Amniotic stem cell (primary cell): ENCODE data around the gene OXLD1.

ENCODE experiments used
- DNase-seq: peaks from one replicate; lab custom pipeline; 2025; lab: John Stamatoyannopoulos, UW

OXLD1 gene

DNA sequence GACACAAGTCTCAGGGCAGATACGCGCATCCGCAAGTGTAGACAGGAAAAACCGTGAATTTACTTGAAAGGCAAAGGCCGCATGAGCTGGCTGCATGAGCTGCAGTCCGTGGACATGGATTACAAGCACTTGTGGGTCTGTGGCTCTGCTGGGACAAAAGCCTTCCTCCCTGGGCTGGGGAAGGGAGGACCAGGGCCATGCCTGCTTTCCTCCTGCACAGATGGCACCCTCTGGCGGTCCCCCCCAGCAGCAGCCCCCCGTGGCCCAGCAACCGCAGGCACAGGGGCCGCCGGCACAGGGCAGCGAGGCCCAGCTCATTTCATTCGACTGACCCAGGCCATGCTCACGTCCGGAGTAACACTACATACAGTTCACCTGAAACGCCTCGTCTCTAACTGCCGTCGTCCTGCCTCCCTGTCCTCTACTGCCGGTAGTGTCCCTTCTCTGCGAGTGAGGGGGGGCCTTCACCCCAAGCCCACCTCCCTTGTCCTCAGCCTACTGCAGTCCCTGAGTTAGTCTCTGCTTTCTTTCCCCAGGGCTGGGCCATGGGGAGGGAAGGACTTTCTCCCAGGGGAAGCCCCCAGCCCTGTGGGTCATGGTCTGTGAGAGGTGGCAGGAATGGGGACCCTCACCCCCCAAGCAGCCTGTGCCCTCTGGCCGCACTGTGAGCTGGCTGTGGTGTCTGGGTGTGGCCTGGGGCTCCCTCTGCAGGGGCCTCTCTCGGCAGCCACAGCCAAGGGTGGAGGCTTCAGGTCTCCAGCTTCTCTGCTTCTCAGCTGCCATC lies 35.1 kb upstream of the OXLD1 start:
- DNase-seq = no peak

DNA sequence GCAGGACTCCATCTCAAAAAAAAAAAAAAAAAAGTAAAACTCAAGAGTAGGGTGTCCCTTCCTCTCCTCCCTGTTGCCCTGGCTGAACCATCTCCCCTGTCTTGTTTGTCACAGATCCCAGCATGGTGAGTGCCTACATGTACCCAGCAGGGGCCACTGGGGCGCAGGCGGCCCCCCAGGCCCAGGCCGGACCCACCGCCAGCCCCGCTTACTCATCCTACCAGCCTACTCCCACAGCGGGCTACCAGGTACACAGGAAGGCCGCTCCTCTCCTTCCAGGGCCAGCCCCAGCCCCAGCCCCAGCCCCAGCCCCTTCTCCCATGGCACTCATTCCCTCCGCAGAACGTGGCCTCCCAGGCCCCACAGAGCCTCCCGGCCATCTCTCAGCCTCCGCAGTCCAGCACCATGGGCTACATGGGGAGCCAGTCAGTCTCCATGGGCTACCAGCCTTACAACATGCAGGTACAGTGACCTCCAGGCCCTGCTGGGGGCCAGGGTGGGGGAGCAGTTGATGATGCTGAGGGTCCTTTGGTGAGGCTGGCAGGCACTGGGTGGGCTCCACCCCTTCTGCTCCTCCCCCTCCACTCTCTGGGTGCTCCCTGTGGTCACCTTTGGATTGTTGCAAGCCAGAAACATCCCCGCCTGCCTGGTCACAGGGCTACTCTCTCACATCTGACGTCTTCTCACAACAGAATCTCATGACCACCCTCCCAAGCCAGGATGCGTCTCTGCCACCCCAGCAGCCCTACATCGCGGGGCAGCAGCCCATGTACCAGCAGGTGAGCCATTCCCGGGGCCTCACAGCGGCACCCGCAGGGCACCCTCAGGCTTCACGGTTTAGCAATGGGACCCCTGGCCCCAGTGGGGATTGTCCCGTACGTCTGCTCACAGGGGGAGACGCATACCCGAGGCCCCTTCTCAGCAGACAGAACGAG lies 34.2 kb upstream of the OXLD1 start:
- no peak for DNase-seq

DNA sequence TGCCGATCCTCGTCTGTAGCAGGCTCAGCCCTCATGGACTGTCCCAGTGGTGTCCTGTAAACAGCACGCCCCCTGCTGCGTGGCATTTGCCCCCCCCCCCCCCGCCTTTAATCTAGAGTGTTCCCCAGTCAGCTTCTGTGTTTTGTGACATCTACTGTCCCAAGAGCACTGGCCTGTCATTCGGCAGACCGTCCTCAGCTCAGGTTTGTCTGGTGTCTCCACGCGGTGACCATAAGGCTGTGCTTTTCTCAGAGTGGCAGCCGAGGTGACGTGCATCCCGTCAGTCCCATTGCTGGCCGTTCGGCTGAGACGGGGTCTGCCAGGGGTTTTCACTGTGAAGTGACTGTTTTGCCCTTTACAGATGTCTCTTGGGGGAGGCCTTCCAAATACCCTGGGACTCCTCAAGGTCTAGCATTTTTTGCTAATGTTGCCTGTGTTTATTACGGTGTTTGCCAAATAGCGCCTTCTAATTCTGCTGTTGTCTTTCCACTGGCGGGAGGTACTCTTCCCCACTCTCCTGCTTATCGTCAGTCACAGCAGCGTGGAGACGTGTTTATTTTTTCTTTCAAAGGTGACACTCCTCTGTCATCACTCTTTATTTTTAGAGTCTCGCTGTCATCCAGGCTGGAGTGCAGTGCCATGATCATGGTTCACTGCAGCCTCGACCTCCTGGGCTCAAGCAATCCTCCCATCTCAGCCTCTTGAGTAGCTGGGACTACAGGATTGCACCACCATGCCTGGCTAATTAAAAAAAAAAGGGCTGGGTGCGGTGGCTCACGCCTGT lies 31.0 kb upstream of the OXLD1 start:
- DNase-seq = no peak

DNA sequence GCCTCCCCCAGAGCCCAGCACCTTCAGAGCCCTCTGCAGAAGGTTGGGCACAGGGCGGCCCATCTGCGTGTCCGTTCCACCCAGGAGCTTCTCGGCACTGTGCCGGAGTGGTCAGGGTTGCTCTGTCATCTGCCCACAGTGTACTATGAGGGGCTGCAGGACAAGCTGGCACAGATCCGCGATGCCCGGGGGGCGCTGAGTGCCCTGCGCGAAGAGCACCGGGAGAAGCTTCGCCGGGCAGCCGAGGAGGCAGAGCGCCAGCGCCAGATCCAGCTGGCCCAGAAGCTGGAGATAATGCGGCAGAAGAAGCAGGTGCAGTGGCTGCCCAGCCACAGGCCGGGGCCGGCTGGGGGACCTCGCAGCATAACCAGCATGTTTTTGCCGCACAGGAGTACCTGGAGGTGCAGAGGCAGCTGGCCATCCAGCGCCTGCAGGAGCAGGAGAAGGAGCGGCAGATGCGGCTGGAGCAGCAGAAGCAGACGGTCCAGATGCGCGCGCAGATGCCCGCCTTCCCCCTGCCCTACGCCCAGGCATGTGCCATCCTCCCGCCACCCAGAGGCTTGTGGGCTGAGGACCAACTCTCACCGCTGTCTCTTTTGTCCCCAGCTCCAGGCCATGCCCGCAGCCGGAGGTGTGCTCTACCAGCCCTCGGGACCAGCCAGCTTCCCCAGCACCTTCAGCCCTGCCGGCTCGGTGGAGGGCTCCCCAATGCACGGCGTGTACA lies 30.0 kb upstream of the OXLD1 start:
- no peak for DNase-seq

DNA sequence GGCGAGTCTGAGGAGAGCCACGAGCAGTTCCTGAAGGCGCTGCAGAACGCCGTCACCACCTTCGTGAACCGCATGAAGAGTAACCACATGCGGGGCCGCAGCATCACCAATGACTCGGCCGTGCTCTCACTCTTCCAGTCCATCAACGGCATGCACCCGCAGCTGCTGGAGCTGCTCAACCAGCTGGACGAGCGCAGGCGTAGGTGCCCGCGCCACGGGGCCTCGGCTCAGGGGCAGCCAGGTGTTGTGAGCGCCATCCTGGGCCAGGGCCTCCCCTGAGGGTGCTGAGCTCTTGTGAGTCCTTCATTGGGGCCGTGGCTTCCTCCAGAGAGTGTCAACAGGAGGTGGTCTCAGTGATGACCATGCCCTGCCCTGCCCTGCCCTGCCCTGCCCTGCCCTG lies 29.4 kb upstream of the OXLD1 start:
- DNase-seq = no peak

DNA sequence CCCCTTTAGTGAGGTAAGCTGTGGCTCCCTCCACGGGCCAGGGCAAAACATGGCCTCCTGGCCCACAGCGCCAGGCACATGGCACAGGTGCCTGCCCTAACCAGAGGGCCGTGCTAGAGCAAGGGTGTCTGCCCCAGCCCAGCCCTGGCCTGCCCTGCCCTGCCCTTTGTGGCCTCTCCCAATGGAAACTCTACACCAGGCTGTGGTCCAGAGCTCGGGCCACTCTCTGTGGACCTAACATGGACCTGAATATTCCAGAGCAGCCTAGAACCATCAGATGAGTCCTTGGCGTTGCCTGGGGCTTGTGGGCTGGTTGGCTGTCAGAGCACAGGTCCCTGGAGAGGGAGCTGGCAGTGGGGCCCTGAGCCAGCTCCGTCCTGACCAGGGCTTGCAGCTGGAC lies 28.8 kb upstream of the OXLD1 start:
- DNase-seq = no peak

DNA sequence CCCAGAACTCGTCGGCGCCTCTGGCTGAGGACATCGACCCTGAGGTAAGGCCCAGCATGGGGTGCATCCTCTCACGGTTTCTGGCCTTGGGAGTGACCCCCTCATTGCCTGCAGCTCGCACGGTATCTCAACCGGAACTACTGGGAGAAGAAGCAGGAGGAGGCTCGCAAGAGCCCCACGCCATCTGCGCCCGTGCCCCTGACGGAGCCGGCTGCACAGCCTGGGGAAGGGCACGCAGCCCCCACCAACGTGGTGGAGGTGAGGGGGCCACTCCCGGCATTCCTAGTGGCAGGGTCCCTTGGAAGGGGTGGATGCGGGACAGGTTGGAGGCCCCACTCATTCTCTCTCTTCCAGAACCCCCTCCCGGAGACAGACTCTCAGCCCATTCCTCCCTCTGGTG lies 28.4 kb upstream of the OXLD1 start:
- no peak for DNase-seq

DNA sequence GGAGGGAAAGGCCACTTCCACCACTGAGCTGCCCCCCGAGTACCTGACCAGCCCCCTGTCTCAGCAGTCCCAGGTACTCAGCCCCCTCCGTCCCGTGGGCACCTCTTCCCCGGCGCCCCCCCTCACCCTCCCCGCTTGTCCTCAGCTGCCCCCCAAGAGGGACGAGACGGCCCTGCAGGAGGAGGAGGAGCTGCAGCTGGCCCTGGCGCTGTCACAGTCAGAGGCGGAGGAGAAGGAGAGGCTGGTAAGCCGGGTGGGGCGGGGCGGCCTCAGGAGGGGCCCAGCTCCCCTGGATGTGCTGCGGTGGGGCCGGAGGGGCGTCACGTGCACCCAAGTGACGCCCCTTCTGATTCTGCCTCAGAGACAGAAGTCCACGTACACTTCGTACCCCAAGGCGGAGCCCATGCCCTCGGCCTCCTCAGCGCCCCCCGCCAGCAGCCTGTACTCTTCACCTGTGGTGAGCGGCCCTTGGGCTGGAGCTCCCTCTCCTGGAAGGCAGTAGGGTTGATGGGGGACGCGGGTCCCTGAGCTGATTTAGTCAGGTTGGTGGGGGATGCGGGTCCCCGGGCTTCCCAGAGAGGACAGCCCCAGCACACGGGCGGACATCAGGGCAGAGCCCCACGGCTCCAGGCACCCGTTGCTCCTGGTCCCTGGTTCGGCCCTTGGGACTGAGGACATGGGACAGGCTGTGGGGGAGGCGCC lies 27.3 kb upstream of the OXLD1 start:
- DNase-seq = no peak

DNA sequence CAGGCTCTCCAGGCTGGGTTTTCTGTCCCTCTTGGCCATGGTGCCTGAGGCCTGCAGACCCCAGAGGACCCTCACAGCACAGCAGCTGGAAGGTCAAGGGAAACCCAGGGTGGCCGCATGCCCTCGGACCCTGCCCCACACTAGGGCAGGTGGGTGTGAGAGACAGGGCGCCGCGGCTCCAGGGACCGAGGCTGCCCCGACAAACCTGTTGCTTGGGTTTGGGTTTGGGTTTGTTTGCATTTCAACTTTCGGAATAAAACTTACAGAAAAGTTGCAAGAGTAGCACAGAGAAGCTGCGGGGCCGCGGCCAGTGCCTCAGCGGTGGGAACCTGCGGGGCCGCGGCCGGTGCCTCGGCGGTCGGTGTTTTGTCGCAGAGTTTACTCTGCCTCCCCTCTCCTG lies 25.2 kb upstream of the OXLD1 start:
- no peak for DNase-seq

DNA sequence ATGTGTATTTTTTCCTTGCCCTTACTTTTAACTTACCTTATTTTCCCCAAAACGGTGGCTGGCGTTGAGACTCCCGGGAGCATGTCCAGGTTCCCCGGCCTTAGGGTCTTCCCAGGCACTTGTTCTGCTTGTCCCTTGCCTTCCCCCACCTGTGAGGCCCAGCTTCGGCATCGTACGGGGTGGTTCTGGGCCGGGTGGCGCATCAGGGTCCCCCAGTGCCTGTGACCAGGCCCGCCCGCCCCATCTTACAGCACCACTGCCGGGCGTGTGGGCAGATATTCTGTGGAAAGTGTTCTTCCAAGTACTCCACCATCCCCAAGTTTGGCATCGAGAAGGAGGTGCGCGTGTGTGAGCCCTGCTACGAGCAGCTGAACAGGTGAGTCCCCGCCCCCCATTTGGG lies 24.8 kb upstream of the OXLD1 start:
- no peak for DNase-seq

DNA sequence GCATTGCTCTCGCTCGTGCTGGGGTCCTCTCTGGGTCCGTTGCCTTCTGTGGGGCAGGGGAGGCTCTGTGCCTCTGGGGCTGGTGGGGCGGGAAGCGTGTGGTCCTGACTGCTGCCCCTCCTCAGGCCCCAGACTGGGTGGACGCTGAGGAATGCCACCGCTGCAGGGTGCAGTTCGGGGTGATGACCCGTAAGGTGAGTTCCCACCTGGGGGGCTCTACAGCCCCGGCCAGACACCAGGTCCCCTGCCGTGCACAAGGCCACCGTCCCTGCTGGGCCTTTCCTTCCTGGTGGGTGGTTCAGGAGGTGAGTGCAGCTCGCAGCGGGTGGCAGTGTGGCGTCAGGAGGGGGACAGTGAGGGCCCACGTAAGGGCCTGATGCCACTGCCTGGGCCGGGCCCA lies 24.1 kb upstream of the OXLD1 start:
- no peak for DNase-seq

DNA sequence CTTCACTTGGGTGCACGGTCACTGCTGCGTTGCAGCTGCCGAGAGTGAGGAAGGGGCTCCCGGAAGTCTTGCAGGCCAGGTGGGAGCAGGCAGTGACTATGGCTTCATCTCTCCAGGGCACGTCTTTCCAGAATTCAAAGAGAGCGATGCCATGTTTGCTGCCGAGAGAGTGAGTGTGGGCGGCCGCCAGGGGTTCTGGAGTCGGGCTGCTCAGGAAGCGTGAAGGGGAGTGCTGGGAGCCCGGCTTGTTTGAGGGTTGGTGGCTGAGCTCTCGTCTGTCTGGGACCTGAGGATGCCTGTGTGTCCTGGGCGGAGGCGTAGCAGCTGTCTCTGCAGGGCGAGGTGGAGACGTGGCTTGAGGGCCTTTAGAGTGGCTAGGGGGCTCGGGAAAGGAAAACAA lies 23.7 kb upstream of the OXLD1 start:
- no peak for DNase-seq

DNA sequence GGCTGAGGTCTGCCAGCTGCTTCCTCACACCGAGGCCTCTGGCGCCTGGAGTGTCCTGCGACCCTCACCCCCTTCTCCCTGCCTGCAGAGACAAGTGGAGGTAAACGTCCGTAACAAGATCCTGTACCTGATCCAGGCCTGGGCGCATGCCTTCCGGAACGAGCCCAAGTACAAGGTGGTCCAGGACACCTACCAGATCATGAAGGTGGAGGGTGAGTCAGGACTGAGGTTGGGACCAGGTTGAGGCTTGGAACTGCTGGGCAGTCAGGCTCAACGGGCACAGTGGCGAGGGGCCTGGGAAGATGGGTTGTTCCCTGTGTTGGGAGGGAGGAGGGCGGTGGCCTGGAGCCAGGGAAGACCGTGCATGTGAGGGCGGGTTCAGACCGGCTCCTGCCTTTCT lies 22.2 kb upstream of the OXLD1 start:
- no peak for DNase-seq

DNA sequence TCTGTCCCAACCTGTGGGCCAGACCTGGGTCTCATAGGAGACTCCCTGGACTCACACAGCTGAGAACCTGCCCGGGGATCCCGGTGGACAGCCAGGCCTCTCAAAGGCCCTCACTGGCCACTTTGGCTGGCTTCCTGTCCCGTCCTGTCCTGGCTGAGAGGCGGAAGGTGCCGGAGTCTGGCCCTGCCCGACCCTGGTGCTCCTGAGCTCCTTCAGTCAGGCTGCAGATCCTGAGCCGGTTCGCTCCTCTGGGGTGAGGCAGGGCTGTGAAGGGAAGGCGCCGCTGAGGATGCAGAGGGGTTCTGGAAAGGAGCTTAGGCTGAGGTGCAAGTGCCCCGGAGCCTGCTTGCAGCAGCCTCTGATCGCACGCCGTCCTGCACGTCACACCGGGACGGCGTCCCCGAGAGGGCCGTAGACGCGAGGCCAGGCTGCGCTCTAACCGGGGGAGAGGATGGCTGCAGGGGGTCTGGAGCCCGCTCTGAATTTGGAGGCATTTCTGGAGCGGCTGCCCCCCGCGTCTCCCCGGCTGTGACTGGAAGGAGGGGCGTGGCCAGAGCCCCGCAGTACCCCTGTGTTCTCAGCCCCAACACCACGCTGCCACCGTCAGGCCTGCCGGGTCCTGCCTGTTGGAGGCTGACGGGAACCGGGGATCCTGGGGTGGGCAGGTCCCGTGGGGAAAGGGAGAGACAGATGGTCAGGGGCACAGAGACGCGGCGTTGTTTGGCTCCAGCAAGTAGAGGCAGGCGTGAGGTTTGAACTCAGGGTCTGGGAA lies 21.6 kb upstream of the OXLD1 start:
- DNase-seq = no peak

DNA sequence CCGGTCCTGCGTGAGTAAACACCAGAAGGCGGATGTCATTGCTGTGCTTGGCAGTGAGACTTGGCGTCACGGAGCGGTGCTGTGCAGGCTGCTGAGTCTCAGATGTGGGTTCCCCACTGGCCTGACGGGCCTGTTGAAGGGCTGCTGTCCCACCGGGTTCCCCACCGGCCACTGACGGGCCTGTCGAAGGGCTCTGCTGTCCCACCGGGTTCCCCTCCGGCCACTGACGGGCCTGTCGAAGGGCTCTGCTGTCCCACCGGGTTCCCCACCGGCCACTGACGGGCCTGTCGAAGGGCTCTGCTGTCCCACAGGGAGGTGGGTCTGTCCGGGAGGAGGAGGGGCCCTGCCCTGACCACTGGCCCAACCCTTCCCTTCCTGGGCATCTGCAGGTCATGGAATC lies 20.2 kb upstream of the OXLD1 start:
- no peak for DNase-seq

DNA sequence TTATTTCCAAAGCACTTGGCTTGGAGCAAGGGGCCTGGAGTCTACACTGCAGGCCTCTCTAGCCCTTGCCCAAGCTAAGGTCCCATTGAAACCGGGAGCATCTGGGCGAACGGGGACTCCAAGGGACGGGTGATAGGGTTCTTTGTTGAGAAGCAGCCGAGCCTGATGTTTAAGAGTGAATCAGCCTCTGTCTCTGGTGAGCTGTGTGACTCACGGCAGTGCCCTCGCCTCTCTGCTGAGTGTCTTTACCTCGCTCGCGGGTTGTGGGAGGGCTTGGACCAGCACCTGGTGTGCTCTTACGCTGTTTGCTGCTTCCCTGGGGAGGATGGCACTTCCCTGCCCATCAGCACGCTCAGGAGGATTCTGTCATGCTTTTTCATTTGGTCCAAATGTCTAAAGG lies 18.7 kb upstream of the OXLD1 start:
- DNase-seq = peak; percentile 35

DNA sequence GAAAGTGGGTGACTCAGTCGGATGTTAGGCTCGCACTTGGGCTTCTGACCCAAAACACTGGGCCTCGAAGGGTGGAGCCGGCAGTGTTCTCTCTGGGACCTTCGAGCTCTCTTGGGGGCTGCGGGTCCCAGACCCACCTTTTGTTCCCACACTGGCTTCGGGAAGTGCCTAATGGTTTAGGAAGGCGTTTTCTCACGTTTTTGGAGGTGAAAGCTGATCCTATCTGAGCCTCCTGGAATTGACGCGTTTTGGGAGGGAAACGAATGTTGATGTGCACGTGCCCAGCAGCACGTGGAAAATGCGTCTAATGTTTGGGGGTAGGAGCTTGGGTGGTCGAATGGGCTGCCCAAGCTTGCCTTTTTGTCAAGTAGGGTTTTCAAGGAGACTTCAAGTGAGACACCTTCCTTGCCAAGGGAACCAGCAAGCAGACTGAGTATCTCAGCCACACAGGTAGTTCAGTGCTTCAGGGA lies 18.1 kb upstream of the OXLD1 start:
- DNase-seq = peak; percentile 62

DNA sequence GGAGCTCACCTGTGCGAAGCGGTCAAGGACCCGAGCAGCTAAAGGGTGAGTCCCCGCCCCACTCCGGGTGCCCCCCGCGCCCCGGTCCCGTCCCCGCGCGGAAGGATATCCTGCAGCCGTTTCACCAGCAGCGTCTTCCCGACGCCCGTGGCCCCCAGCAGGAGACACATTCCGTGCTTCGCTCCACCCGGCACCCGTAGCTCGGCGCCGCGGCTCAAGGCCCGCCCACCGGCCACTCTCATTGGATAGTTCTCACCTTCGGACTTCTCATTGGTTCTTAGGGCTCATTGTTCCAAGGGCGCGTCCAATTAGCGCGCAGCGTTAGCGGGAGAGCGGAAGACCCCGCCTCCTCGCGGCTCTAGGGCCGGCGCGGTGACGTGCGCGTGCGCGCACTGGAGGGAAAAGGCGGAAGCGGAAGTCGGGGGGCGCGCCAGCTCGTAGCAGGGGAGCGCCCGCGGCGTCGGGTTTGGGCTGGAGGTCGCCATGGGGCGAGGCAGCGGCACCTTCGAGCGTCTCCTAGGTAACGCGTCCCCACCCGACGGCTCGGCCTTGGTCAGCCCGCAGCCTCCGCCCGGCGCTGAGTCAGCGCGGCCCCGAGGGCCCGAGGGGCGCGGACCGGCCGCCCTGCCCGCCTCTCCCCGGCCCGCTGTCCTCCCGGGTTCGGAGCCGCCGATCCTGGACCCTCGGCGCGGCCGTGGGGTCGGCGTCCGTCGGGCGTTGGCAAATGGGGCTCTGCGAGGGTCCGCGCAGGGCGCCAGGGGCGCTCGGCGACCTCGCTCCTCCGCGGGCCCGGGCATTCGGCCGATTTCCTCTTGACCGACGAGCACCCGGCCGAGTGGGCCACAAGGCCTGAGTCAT lies 17.4 kb upstream of the OXLD1 start, which contains the start of the genes ARL16 and HGS:
TSS of gene ARL16 (minus strand) at position 214 of the 858 bp plus-strand sequence. CDS start at position 170, 44 bp downstream.
TSS of gene HGS (plus strand) at position 428 of the 858 bp plus-strand sequence. CDS start at position 484, 56 bp downstream.
- peak; percentile 99 for DNase-seq

DNA sequence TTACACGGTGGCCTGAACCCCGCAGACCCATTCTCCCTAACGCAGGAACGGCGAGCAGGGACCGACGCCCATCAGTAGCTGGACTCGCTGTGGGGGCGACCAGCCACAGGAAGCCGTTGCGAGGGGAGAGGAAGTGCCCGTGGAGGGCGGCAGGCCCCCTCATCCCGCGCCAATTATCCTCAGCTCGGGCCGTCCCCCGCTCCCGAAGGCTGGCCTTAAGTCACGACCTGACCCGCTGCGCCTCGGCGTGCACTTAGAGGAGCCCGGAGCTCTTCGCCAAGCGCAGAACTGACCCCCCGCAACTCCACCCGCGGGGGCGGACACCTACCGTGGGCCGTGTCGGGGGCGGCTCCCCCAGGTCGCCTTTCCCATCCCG lies 16.8 kb upstream of the OXLD1 start:
- no peak for DNase-seq
